ENCODE results near the gene CPNE9. TPM values are rescaled to one million over a fixed set of nuclear protein-coding genes. Genes with fewer than 3 reads are reported as not detected.

The CPNE9 gene
- total RNA-seq, 2 donors from 2014 or later: not detected

- no peak overlapping the region for H3K4me3 ChIP-seq
- H3K27me3 ChIP-seq: no peaks in the 10 kb centered on the region
- DNase-seq (ENCODE audit: low spot score): no peak
- TF ChIP-seq CTCF (IDR thresholded peaks at IDR 0.05): no peak
- H3K4me1 ChIP-seq: peaks cover 0 to 35% of the 10 kb centered on the region in 2 donors
- H3K36me3 ChIP-seq: peaks cover 100% of the 10 kb centered on the region
- H3K9me3 ChIP-seq: no peaks in the 10 kb centered on the region
- H3K27ac ChIP-seq: peak overlapping the region; percentile 23 to 26
Observed at GRCh38 chr3:9682096-9682495, 21.5 kb upstream of the CPNE9 start.

DNA sequence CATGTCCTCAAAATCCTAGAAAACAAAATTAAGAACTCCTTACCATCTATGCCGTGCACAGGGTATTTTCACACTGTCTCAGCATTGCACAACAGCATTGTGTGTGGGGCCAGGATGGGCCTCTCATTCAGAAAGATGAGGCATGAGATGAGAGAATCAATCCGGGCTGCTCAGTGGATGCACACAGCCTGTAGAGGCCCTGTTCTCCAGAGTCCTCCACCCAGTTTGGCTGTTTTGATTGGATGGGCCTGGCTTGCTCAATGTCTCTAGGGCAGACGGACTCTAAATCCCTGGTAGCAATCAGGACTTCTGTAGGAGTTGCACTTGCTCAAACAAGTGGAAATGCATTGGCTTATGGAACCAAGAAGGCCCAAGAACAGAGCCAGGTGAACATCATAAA lies 20.2 kb upstream of the CPNE9 start:
- Histone ChIP-seq H3K27ac (no peak overlapping the region), H3K4me3 (no peak overlapping the region), H3K27me3 (no peaks in the 10 kb centered on the region), H3K4me1 (peaks cover 0 to 26% of the 10 kb centered on the region in 2 donors), H3K36me3 (peaks cover 100% of the 10 kb centered on the region), H3K9me3 (no peaks in the 10 kb centered on the region)
- TF ChIP-seq CTCF (IDR thresholded peaks at IDR 0.05): no peak
- DNase-seq (ENCODE audit: low spot score): no peak

DNA sequence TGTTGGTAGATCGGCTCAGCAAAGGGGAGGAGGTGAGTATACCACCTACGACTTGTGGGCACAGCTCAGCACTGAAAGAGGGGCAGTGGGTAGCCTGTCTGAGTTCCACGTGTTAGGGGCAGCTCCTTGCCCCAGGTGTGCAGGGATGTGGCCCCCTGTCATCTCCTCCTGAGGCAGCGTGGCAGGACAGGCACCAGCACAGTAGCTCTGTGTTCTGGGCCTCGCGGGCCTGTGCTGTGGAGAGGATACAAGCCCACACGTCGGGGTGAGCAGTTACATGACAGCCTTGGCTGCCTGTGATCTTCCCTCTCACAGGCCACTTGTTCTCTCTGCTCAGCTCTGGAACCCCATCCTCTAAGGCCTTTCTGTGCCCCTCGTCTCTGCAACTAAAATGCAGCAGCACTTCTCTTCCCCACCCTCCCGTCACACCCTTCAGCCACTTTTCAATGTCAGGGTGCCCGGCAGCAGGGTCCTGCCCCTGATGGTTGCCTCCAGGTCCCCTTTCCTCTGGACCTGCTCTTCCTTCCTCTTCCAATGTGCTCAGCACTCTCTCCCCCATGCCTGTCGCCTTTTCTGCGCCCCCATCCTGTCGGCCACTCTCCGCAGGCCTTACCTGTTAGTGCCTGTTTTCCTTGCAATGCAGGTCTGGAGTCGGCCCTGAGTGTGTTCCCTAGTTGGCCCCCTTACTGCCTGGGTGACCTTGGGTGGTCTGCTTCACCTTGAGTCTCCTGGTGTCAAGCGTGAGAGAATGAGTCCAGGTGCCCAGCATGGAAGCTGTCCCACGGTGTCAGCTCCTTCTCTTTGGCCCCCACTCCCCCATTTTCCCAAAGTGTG lies 18.2 kb upstream of the CPNE9 start:
- no peak for DNase-seq (ENCODE audit: low spot score)
- no peak for TF ChIP-seq CTCF (IDR thresholded peaks at IDR 0.05)
- no peak overlapping the region for H3K4me3 ChIP-seq
- no peaks in the 10 kb centered on the region for H3K27me3 ChIP-seq
- H3K4me1 ChIP-seq: peaks cover 0 to 13% of the 10 kb centered on the region in 2 donors
- H3K9me3 ChIP-seq: no peaks in the 10 kb centered on the region
- H3K36me3 ChIP-seq: peaks cover 100% of the 10 kb centered on the region
- no peak overlapping the region for H3K27ac ChIP-seq

GRCh38 chr3:9686050-9686550 lies 17.5 kb upstream of the CPNE9 start:
- no peak for DNase-seq (ENCODE audit: low spot score)
- Histone ChIP-seq H3K27me3 (no peaks in the 10 kb centered on the region), H3K36me3 (peaks cover 100% of the 10 kb centered on the region), H3K4me1 (peaks cover 0 to 17% of the 10 kb centered on the region in 2 donors), H3K9me3 (no peaks in the 10 kb centered on the region), H3K27ac (no peak overlapping the region), H3K4me3 (no peak overlapping the region)
- TF ChIP-seq CTCF (IDR thresholded peaks at IDR 0.05): no peak

DNA sequence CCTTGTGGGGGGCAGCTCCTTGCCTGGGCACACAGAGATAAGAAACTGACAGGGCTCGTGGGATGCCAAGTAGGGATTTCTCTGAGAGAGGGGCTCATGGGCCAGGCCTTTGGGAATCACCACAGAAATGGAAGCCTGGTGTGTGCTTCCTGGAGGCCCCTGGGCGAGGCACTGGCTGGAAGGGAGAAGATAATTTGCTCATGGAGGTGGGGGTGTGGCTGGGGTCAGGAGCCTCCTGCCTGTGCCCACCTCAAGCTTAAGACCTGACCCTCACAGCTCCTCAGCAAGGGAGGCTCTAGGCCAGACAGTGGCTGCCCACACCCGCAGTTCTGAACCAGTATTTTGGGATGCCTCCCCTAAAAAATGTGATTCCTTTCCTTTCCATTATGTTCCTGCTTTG lies 16.9 kb upstream of the CPNE9 start:
- DNase-seq (ENCODE audit: low spot score): no peak
- H3K27me3 ChIP-seq: no peaks in the 10 kb centered on the region
- H3K4me1 ChIP-seq: peaks cover 0 to 16% of the 10 kb centered on the region in 2 donors
- no peak overlapping the region for H3K27ac ChIP-seq
- H3K36me3 ChIP-seq: peaks cover 100% of the 10 kb centered on the region
- H3K4me3 ChIP-seq: no peak overlapping the region
- no peak for TF ChIP-seq CTCF (IDR thresholded peaks at IDR 0.05)
- H3K9me3 ChIP-seq: no peaks in the 10 kb centered on the region
